ENCODE data around the gene CYP4V2.

GRCh38 chr4:186227221-186227620 is 35.9 kb downstream of the CYP4V2 start, which contains the start of gene KLKB1:
- TF ChIP-seq CTCF (IDR thresholded peaks at IDR 0.05) (no peak), EZH2 (IDR thresholded peaks at IDR 0.05; ENCODE audit: borderline replicate concordance, insufficient read depth, low read depth, low read length, poor library complexity, severe bottlenecking) (no peak)

Data from B cell (primary cell).